Neural crest cell (in vitro differentiated cells): ENCODE data around the gene IGFBP7. TPM values are rescaled to one million over a fixed set of nuclear protein-coding genes. Genes with fewer than 3 reads are reported as not detected.

ENCODE experiments used
- DNase-seq: peaks from one replicate; pipeline ENCODE4 v3.0.0; 2021; ENCODE audit warnings: low read depth, mixed read lengths, low spot score
- H3K27ac Mint-ChIP-seq: one replicate; pipeline ENCODE4 v1.8.0; 2021; ENCODE audit warnings: mild to moderate bottlenecking, mixed read lengths; ENCODE audit not compliant: unreplicated experiment
- H3K27me3 Mint-ChIP-seq: 2 replicates; pipeline ENCODE4 v1.8.0; 2021; ENCODE audit warnings: low read depth, mild to moderate bottlenecking, mixed read lengths
- H3K36me3 Mint-ChIP-seq: 2 replicates; pipeline ENCODE4 v1.8.0; 2021; ENCODE audit warnings: low read depth, mild to moderate bottlenecking, mixed read lengths
- H3K4me1 Mint-ChIP-seq: 2 replicates; pipeline ENCODE4 v1.8.0; 2021; ENCODE audit warnings: mixed read lengths
- H3K4me3 Mint-ChIP-seq: one replicate; pipeline ENCODE4 v1.8.0; 2021; ENCODE audit warnings: mild to moderate bottlenecking, mixed read lengths
- H3K9me3 Mint-ChIP-seq: 2 replicates; pipeline ENCODE4 v1.8.0; 2021; ENCODE audit warnings: mixed read lengths
- CTCF ChIP-seq: fragments of 200-600 bp; sonication (generic); conservative IDR thresholded peaks from 2 replicates; pipeline ENCODE4 v1.5.0; 2021; ENCODE audit warnings: antibody characterized with exemption, mild to moderate bottlenecking
- total RNA-seq: library from RNA; stranded (reverse); gene quantifications from 2 replicates; pipeline ENCODE4 v1.2.1, GENCODE V29; 2021

The IGFBP7 gene
- total RNA-seq, 1 donor from 2014 or later, result 0.82 TPM

- Mint-ChIP-seq H3K4me3 (no peak overlapping the region), H3K4me1 (no peaks in the 10 kb centered on the region), H3K36me3 (peaks cover 2% of the 10 kb centered on the region), H3K9me3 (peaks cover 2% of the 10 kb centered on the region), H3K27me3 (peaks cover 8% of the 10 kb centered on the region), H3K27ac (no peak overlapping the region)
- DNase-seq, result no peak
- no peak for TF ChIP-seq CTCF
Observed at GRCh38 chr4:57144466-57144865, 34.3 kb upstream of the IGFBP7 start.

GRCh38 chr4:57139783-57140182 is 29.6 kb upstream of the IGFBP7 start:
- no peak for TF ChIP-seq CTCF
- peaks cover 5% of the 10 kb centered on the region for H3K36me3 Mint-ChIP-seq
- peaks cover 8% of the 10 kb centered on the region for H3K27me3 Mint-ChIP-seq
- H3K4me3 Mint-ChIP-seq, result no peak overlapping the region
- peaks cover 14% of the 10 kb centered on the region for H3K9me3 Mint-ChIP-seq
- H3K4me1 Mint-ChIP-seq, result no peaks in the 10 kb centered on the region
- DNase-seq, result no peak
- no peak overlapping the region for H3K27ac Mint-ChIP-seq

- no peaks in the 10 kb centered on the region for H3K27me3 Mint-ChIP-seq
- no peak for TF ChIP-seq CTCF
- no peaks in the 10 kb centered on the region for H3K4me1 Mint-ChIP-seq
- H3K27ac Mint-ChIP-seq, result no peak overlapping the region
- no peak overlapping the region for H3K4me3 Mint-ChIP-seq
- DNase-seq, result no peak
- peaks cover 5% of the 10 kb centered on the region for H3K36me3 Mint-ChIP-seq
- H3K9me3 Mint-ChIP-seq, result peaks cover 14% of the 10 kb centered on the region
Observed at GRCh38 chr4:57137261-57137660, 27.1 kb upstream of the IGFBP7 start.

- Mint-ChIP-seq H3K4me3 (no peak overlapping the region), H3K4me1 (no peaks in the 10 kb centered on the region), H3K9me3 (peaks cover 14% of the 10 kb centered on the region), H3K36me3 (peaks cover 5% of the 10 kb centered on the region), H3K27me3 (peaks cover 7% of the 10 kb centered on the region), H3K27ac (no peak overlapping the region)
- TF ChIP-seq CTCF, result no peak
- no peak for DNase-seq
Observed at GRCh38 chr4:57136281-57136680, 26.1 kb upstream of the IGFBP7 start.

- Mint-ChIP-seq H3K27me3 (peaks cover 7% of the 10 kb centered on the region), H3K4me1 (no peaks in the 10 kb centered on the region), H3K36me3 (peaks cover 2% of the 10 kb centered on the region), H3K9me3 (peaks cover 10% of the 10 kb centered on the region), H3K4me3 (no peak overlapping the region), H3K27ac (no peak overlapping the region)
- no peak for DNase-seq
- TF ChIP-seq CTCF, result no peak
Observed at GRCh38 chr4:57132743-57133137, 22.6 kb upstream of the IGFBP7 start.
